Right renal cortex interstitium (tissue), 3 donors: ENCODE measurements around the gene GGTA1. TPM values are rescaled to one million over a fixed set of nuclear protein-coding genes. Genes with fewer than 3 reads are reported as not detected.

ENCODE experiments used
- DNase-seq, 3 donors: peaks; one replicate each; pipeline ENCODE4 v3.0.0-alpha.2; 2013; ENCODE audit warnings: low read depth in 3 of 3, low spot score in 2 of 3
- polyA plus RNA-seq, 3 donors: library from polyadenylated mRNA; unstranded; fragments of 120-200 nt; gene quantifications; one replicate each; pipeline ENCODE4 v1.2.1, GENCODE V29; 2013; ENCODE audit not compliant: insufficient read length in 3 of 3

GGTA1 gene
- polyA plus RNA-seq, 3 donors, result 6.2 to 6.7 (median 6.4) TPM

DNA sequence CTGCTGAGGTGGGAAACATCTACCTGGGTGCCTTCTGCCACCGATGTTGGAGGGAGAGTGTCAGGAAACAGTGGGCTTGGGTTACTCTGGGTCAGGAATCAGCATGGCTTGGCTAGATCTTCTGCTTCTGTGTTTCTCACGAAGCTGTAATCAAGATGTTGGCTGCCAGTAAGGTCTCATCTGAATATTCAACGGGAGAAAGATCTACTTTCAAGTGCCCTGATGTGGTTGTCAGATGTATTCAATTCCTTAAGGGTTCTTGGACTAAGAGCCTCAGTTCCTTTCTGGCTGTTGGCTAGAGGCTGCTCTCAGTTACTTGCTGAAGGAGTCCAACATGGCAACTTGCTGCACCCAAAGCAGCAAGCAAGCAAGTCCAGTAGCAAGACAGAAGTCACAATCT is 87.7 kb downstream of the GGTA1 start:
- DNase-seq, result no peak

DNA sequence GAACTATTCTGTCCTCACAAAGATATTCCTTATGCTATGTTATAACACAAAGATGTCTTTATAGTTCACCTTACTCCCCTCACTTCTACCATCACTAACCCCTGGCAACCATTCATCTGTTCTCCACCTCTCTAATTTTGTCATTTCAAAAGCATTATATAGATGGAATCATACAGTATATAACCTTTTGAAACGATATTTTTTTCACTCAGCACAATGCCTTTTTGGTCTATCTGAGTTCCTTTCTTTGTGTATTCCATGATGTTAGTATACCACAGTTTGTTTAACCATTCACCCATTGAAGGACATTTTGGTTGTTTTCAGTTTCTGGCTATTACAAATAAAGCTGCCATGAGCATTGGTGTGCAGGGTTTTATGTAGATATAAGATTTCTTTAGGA is 93.7 kb downstream of the GGTA1 start:
- no peak for DNase-seq

Other genes starting within 250 kb of the GGTA1 start
- gene GSN, start 231.7 kb downstream of the GGTA1 start, polyA plus RNA-seq, result 100 to 1,000 TPM; 144 to 177 (median 171) TPM
- 10 to 100 TPM; 79.6 to 99.4 (median 86.8) TPM for gene STOM, start 129.6 kb downstream of the GGTA1 start, polyA plus RNA-seq
- gene DAB2IP, start 151.8 kb upstream of the GGTA1 start, polyA plus RNA-seq, result 10 to 100 TPM; 41.5 to 46.6 (median 43.8) TPM